AG08395 (cell line): ENCODE data around the gene ZBTB44.
A peak's percentile ranks its signal among the peaks of the same experiment; 100 is the strongest.
"Not testable (repeated sequence)": the region's sequence is repeated elsewhere in the genome, so short reads cannot be mapped to it uniquely, and the experiment has no call there.

Experiments
- DNase-seq: peaks from one replicate; pipeline ENCODE4 v3.0.0; 2012; ENCODE audit warnings: mixed read lengths, low spot score

Gene ZBTB44

DNA sequence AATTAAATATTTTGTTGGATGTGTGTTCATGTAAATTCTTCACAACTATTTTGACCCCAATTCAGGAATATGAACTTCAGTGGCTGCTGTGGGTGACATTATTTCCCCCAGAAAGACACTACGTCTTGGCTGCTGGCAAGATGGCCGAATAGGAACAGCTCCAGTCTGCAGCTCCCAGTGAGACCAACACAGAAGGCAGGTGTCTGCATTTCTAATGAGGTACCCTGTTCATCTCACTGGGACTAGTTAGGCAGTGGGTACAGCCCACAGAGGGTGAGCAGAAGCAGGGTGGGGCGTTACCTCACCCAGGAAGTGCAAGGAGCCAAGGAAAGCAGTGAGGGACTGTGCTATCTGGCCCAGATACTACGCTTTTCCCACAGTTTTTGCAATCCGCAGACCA, 65.3 kb downstream of the ZBTB44 start:
- DNase-seq: no peak

DNA sequence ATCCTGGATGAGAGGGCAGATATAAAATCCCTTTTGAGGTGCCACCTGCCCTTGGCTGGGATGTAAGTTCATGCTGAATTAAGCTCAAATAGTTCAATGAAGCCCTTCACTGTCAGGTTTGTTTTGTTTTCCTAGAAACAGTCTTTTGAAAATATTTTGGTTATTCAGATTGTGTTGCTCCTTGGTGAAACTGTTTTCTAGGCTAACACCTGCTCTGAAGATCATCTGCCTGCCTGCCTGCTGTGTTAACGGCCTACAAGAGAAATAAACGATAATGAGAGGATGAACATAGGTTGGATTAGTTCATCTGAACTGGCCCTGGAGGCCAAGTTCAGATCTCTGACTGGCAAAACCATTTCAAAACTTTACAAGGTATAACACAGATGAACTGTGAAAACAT, 67.4 kb downstream of the ZBTB44 start:
- no peak for DNase-seq

DNA sequence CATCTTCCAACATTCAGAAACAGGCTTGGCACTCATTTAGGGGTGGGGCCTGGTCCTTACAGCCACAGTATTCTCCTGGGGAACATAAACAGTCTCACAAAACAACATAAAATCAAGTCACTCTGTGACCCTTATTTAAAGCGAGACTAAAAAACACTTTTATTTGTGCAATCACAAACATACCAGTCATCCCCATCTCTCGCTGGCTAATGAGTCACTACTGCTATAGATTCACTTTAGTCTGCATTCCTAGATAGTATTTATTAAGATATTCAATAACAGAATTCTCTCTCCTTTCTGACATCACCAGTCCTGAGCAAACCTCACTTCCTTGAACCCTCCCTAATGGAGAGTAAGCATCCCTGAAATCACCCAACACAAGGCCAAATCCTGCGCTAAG, 68.0 kb downstream of the ZBTB44 start:
- peak; percentile 15 for DNase-seq

DNA sequence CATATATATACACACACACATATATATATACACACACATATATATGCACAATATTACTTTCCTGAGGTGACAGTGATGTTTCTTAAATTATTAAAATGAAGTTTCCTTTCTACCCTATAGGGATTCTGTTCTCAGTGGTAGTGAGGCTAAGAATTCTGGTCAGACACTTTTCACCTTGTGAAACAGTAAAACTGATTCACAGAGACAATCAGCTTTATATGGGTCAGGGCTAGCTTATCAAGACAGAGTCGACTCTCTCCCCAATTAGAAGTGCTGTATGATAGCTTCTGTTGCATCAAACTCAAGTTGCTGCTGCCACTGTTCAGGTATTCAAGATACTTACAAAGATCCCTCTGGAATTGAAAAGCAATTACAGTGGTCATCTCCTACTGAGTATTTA, 68.4 kb downstream of the ZBTB44 start:
- no peak for DNase-seq

DNA sequence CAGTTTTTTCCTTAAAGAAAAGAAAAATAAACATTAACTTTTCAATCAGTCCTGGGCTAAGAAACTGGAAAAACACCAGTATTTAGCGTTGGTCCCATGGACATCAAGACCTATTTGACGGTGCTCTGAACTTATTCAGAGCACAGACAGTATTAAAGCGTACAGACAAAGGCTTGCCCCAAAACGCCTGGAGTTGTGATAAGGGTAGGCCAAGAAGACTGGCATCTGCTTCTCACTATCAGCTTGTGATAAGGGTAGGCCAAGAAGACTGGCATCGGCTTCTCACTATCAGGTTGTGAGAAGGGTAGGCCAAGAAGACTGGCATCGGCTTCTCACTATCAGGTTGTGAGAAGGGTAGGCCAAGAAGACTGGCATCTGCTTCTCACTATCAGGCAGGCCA, 69.3 kb downstream of the ZBTB44 start:
- not testable (repeated sequence) for DNase-seq

DNA sequence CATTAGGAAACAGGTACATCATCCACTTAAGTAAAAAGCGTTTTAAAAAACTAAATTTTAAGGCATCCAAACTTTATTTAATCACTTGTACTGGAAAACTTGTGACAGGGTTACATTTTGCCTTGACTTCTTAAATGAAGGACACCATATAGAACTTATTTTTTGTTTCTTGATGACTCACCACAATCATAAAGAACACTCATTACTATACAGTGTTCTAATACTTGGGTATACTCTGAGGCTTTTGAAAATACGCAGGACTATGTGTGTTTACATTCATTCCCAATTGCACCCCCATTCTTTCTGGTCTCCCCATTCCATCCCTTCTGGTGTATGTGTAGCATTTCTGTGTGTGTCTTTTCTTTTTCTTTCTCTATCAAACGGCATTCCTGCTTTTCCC, 69.9 kb downstream of the ZBTB44 start:
- DNase-seq: no peak

DNA sequence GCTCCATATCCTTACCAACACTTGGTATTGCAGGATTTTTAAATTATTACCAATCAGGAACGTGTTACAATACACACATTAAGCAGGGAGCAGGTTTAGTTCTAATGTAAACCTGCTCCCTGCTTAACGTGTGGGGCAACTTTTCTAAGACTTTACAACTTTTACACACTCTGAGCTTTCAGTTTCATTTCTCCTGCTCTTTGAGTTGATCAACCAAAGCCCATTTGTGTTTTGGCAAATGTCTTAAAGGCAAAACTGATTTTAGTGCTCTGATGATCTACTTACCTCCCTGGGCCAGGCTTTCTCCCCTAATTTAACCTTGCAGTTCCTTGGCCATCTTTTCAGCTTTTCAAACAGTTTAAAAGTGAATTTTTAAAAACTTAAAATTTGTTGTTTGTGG, 70.9 kb downstream of the ZBTB44 start:
- DNase-seq: no peak

DNA sequence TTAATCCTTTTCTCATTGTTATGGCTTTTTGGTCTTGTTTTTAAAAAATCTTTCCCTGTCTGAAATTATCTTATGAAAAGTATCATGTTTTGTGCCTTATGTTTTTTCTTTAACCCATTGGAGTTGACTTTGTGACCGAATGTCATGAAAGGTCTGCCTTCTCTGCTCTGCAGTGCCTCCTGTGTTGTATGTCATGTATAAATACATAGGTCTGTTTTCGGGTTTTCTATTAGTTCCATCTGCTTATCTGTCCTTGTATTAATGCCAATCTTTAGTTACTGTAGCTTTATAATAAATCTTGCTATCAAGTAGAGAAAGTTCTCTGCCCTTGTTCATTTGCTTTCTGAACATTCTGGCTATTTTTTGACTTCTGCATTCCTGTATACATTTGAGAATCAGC, 73.0 kb downstream of the ZBTB44 start:
- DNase-seq: no peak

DNA sequence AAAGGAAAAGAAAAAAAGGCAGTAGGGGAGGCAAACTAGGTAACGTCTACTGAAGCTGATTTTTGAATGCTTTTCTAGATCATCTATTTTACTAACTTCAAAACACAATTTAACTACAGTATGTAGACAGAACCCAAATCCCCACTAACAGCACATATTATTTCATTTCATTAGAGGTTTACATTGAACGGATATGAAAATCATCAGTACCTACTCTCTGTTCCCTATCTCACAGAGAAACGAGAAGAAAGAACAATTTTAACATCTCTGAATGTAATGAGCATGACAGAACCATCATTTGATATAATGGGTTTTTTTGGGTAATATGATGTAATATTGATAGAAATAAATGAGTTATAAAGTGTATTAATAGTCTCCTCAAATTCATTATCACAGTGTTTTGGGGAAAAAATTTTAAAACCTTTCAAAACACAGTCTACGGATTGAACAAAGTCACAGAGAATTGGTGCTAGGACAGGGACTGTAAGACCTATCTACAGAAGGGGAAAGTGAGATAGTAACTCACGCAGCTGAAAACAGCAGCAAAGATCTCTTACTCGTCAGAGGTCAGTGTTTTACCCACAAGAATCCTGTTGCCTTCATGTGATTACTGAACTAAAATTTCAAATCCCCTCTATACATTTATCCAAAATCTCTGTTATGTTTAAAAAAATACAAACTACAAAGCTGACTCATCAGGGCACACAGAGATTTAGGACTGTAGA, 77.3 kb downstream of the ZBTB44 start:
- DNase-seq: no peak

DNA sequence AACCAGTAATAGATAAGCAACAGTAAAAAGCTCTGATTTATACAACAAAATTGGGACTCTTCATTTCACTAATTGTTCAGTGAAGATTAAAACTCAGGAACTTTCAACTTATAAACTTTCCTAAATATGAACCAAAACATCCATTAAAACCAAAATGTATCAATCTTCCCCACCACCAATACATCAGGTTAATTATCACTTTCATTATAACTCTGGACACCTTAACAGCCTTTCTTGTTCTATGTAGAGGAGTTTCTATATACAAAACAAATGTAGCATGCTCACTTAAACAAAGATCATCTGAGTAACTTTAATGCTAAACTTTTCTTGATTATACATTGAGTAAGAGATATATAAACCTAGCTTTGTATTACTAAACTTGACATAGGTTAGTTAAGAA, 80.4 kb downstream of the ZBTB44 start:
- DNase-seq: no peak

DNA sequence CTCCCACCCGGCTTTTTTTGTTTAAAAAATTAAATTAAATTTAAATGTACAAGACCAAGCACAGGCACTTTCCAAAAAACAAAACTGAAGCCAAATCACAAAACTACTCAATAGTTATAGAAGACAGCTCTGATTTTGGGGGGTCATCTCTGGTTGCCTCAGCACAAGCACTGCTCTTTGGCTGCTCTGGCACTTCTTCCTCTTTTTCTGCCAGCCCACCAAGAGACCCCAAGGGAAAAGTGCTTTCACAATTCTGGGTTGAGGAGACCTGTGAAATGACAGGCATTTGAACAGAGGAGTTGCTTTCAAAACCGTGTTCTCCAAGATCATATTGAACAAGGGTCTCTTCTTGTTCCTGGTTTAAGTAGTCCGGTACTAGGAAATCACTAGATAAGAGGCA, 80.8 kb downstream of the ZBTB44 start:
- not testable (repeated sequence) for DNase-seq

DNA sequence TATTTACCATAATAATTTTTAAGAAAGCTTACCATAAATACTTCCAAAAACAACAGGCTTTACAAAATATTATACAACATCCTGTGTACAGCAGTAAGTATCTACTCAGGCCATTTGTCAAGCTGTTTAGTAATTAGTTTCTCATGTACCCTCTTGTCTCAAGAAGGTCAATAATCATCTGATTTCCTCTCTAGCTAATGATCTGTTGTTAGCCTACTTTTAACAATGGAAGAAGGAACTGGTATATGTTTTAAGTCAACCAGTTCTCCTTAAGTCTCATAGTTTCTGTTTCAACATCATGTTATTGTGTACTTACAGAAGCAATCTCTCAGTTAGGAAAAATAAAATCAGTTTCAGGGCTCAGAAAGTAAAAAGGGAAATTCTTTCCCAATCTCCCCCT, 81.2 kb downstream of the ZBTB44 start:
- not testable (repeated sequence) for DNase-seq

DNA sequence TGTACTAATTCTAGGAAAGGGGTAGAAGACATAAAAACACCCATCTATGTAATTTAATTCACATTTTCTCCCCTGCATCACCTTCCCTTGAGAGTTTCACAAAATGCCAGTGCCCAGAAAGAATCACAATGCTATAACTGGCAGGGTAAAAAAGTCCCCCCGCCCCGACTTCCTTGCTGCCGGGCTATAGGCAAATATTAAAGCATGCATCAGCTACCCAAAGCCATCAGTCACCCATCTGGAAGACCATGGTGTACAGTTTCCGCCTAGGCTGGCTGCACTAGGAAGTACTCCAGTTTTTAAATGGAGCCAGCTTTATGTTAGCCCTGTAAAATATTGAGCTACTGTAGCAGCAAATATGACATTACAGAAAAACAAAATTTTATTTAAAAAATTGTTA, 87.3 kb downstream of the ZBTB44 start:
- no peak for DNase-seq

DNA sequence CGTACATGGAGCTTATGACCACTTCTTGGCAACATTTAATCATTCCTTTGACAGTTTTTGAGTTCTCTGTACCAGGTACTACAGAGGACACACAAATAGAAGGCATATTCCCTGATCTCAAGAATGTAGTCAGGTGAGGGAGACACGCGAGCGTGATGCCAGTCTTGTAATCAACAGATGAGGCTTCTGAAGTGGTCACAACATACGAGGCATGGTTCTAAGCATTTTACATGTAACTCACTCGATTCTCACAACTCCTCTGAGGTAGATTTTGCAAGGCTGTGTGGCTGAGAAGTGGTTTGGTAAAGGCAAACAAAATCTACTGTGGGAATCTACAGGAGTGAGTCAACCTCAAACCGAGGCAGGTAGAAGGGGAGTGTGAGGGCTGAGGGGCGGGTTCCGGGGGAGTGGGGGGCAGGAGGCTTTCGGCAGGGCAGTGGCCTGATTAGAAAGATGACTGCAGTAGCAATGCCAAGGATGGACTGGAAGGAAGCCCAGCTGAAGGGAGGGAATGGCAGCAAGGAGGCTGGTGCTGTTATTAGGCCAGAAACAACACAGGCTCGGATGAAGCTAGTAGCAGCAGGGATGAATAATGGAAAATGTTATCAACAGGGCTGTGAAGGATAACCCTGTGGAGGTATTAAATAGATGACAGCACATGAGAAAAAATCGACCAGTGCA, 91.3 kb downstream of the ZBTB44 start:
- DNase-seq: no peak

DNA sequence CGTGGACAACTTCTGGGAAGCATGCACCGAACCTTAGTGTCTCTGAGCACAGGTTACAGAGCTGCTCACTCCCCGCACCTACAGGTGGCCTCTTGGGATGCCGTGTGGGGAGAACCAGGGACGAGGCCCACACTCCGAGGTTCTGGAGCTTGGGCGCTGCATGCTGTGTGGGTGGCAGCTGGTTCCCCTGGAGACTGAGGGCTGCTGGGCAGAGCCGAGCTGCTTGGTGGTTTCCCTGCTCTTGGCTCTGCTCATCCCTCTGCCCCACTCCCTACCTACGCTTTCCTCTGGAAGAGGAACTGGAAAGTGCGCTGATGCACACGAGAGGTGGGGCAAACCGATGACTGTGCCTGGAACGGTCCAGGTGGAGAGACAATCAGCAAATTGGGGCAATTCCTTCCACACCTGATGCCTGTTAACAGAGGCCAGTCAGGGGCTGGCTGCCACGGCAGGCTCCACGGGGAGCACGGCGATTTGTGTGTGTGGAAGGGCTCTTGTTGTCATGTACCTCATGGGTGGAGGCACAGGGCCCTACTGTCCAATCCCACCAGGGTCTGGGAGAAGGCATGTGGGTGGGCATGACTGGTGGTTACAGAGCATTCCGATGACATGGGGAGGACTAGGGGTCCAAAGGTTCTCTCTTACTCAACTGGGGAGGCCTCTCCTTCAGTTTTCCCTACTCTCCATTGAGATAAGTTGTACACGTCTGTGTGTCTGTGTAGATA, 94.2 kb downstream of the ZBTB44 start:
- no peak for DNase-seq

DNA sequence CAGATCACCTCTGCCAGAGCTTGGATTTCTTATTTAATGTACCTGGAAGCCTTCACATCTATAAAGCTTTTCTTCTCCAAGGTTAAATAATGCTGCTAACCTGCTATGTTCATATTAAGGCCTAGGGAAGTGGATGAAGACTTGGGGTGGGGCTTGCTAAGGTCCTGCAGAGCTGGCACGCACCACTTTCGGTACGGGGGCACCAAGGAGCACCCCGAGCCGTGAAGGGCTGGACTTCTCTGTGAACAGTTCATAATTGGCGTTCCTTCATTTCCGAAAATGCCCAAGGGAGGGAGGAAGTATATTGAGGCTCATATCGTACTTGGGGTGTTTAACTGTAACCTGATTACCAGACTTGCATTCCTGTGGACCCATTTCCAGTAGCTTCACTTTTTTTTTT, 95.6 kb downstream of the ZBTB44 start:
- no peak for DNase-seq

DNA sequence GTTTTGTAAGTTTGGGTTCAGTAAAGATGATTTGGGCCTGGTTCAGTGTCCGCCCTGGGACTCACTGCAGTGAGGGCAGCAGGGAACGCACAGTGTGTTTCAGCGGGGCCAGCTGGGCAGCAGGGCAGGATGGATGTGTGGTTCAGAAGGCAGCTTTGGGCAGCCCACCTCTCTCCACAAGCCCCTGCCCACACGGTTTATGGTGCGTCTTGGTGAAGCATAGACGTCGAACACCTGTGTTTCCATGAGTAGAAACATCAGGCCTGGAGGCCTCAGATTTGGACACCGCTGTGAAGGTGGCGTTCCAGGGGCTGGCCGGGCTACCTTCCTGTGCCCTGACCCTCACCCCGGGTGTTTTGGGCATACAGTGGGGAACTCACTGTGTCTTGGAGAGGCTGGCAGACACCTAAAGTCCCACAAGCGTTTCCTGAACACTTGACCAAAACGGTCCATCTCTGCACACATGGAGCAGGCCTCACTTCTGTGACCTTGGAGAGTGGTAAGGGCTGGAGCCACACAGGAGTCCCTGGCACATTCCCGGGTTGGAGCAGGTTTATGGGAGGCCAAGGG, 96.1 kb downstream of the ZBTB44 start:
- DNase-seq: no peak

DNA sequence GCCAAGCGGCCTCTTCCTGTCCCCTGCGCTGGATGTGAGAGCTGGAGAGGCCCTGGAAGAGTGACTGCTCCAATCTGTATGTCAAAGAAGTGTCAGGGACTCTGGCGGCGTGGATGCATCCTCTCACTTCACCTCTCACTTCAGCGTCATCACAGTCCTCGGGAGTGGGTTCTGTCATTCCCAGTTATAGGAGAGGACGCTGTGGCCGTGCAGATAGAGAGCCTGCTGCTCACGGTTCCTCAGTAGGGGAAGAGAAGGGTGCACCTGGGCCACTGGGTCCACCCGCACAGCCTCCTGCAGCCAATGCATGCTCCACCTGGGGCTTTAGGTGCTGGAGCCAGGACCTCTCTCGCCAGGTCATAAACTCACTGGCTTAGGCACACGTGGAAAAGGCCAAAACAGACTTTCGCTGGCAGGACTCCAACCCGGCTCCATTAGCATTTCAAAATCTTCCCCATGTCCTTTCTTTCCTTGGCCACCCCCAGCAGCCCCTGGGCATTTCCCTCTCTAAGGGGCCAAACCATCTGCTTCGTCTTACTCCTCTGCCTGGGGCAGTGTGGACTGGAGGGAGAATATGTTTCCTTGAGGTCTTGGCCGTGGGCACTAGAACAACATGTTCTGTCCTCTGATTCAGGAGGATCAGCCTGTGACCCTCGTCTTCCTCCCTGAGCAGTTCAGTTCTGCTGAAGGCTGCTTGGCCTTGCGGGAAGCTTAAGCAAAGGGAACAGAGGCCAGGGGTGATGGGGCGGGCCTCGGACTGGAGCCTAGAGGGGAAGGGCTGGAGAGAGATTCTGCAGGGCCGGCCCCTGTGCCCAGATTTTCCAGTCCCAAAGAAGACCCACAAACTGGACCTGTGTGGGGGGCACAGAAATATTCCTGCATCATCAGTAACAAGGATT, 97.3 kb downstream of the ZBTB44 start:
- no peak for DNase-seq

DNA sequence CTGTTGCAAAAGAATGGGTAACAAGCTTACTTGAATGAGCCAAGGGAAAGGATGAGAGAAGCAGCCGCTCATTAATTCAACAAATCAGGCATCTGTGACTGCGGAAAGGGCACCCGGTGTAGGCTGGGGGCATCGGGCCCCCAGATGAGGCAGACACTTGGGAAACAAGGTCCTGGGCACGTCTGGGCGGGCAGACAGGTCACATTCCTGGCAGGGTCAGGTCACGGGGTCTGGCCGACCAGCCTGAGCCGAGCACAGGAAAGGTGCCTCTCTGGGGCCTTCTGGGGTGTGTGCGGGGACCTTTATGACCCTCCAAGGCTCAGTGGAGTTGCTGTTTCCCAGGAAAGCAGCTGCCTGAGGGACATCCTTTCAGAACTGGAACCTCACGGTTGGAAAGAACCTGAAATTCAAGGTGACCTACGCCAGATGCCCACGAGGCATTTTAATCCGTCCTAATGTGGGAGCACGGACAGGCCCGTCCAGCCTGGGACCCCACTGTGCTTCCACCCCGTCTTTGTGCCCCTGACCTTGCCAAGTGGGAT, 98.1 kb downstream of the ZBTB44 start:
- DNase-seq: no peak

DNA sequence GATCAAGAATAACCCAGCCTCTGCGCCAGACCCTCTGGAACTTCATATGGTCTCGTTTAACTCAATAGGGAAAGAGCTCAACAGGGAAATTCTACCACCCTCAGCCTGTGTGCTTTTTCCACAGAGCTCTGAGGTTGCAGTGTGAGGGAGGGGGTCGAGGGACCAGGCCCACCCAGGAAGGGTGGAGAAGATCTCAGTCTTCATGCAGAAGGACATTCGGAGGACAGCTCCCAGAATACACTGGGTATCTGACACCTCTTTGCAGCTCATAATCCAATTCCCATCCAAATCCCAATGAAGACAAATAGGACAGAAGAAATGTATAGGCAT, 98.5 kb downstream of the ZBTB44 start:
- DNase-seq: no peak

DNA sequence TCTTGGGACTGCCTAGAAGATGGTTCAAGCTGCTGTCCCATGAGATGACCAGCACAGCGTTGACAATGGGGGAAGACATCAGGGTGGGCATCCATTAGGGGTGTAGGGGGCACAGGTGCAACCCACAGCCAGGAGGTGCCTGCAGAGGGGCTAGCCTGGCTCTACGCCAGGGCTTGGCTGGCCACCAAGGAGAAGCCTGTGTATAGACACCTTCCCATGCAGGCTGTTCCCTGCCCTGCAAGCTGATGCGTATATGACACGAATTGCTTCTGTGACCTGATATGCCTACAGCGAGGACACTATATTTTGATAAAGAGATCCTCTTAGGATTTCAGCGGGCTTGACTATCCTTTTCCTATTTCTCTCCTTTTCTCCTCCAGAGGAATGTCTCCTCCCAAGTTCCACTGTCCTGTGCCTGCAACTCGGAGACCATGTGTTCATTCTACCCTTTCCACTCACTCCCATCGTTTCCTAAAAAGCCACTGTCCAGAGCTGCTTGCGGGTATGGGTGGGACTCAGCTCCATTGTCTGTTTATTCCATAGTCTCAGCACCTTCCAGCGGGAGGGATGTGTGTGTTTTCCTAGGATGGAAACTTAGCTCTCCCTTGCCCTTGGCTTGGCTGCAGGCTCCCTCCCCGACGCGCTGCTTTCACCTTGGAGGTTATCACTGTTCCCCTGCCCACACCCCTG, 99.0 kb downstream of the ZBTB44 start:
- DNase-seq: no peak
